ENCODE data around the gene GATC.

DNA sequence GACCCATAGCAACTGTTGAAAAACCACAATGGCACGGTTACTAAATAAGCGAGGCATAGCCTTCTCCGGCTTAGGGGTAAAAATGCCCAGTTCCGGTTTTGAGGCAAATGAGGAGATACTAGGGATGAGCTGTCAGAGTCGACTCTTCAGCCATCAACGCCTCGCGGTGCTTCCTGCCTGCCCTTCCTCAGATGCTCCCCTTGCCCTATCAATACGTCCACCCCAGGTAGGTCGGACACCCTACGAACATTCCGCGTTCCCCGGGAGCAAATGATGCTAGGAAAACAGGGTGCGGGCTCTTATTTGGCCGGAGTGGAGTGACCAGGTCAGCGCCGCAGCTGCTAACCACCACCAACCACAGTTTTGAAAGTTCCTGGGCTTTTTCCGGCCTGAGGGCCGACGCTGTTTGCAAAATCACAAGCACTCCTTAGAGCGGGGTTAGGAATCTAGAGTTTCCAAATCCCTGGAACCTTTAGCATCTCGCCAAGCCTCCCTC is 22.1 kb downstream of the GATC start:
- TF ChIP-seq EP300 (IDR thresholded peaks at IDR 0.05) = no peak
- TF ChIP-seq, protein P1, sequence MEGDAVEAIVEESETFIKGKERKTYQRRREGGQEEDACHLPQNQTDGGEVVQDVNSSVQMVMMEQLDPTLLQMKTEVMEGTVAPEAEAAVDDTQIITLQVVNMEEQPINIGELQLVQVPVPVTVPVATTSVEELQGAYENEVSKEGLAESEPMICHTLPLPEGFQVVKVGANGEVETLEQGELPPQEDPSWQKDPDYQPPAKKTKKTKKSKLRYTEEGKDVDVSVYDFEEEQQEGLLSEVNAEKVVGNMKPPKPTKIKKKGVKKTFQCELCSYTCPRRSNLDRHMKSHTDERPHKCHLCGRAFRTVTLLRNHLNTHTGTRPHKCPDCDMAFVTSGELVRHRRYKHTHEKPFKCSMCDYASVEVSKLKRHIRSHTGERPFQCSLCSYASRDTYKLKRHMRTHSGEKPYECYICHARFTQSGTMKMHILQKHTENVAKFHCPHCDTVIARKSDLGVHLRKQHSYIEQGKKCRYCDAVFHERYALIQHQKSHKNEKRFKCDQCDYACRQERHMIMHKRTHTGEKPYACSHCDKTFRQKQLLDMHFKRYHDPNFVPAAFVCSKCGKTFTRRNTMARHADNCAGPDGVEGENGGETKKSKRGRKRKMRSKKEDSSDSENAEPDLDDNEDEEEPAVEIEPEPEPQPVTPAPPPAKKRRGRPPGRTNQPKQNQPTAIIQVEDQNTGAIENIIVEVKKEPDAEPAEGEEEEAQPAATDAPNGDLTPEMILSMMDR (IDR thresholded peaks at IDR 0.05) = no peak
- no peak for TF ChIP-seq POLR2A (IDR thresholded peaks at IDR 0.05)
